Mesodermal cell (in vitro differentiated cells): Measurements from ENCODE around the gene COPS9.

Source experiments
- H3K27ac ChIP-seq: 2 replicates; pipeline ENCODE4 v1.7.0; 2013; ENCODE audit warnings: mild to moderate bottlenecking, low read depth, low read length, moderate library complexity; ENCODE audit not compliant: severe bottlenecking
- H3K36me3 ChIP-seq: 2 replicates; pipeline ENCODE4 v1.7.1; 2013; ENCODE audit warnings: mild to moderate bottlenecking, low read length, moderate library complexity; ENCODE audit not compliant: control insufficient read depth, insufficient read depth
- H3K4me1 ChIP-seq: one replicate; pipeline ENCODE4 v1.7.1; 2013; ENCODE audit warnings: mild to moderate bottlenecking, low read length; ENCODE audit not compliant: insufficient read depth, control insufficient read depth, poor library complexity, severe bottlenecking
- H3K4me3 ChIP-seq: 2 replicates; pipeline ENCODE4 v1.7.0; 2013; ENCODE audit warnings: low read length, control low read depth, mild to moderate bottlenecking; ENCODE audit not compliant: insufficient read depth, poor library complexity, severe bottlenecking; ENCODE audit errors: extremely low read depth
- H3K9me3 ChIP-seq: 2 replicates; pipeline ENCODE4 v1.7.1; 2013; ENCODE audit warnings: mild to moderate bottlenecking, low read length, moderate library complexity; ENCODE audit not compliant: control insufficient read depth
- WGBS, 2 experiments: methylation state at CpG; one replicate each; pipeline ENCODE4 v1.1.5; 2013; ENCODE audit warnings: missing lambda C conversion rate in 2 of 2; ENCODE audit not compliant: insufficient coverage in 2 of 2; 5-methylcytosine and 5-hydroxymethylcytosine counted together

COPS9 gene

DNA sequence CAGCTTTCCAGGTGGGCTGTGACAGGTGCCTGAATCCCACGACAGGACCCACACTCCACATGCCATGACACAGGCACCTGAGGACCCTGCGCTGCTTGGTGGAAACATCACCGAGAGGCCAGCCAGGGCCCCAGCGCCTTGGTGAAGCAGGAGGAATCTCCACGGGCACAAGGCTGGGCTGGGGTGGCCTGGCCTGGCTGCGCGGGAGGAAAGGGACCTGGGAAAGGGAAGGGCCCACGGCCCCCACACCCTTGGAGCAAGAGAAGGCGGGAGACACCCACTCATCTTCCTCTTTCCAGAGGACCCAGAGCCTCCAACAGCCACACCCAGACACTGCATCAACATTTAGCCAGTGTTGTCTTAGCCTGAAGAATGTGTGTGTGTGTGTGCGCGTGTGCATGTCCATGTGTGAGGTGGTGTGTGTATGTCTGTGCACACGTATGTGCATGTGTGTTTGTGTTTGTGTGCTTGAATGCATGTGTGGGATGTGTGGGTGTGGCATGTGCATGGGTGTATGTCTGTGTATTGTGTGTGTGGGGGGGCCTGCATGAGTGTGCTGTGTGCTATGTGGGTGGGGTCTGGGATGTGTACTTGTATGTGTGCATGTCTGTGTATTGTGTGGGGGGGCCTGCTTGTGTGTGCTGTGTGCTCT is 10.6 kb upstream of the COPS9 start:
- no peak overlapping the region for H3K4me3 ChIP-seq
- no peaks in the 10 kb centered on the region for H3K36me3 ChIP-seq
- 87 to 89% methylated on average over 9 to 10 of the region's 12 CpGs for WGBS, 2 experiments
- H3K27ac ChIP-seq, result no peak overlapping the region
- peaks cover 7% of the 10 kb centered on the region for H3K4me1 ChIP-seq
- no peaks in the 10 kb centered on the region for H3K9me3 ChIP-seq

GRCh38 chr2:240146141-240146561 is 10.0 kb upstream of the COPS9 start:
- H3K4me3 ChIP-seq, result no peak overlapping the region
- H3K9me3 ChIP-seq, result no peaks in the 10 kb centered on the region
- 89 to 94% methylated on average over 8 to 10 of the region's 10 CpGs for WGBS, 2 experiments
- no peak overlapping the region for H3K27ac ChIP-seq
- peaks cover 7% of the 10 kb centered on the region for H3K4me1 ChIP-seq
- H3K36me3 ChIP-seq, result no peaks in the 10 kb centered on the region

- no peak overlapping the region for H3K4me3 ChIP-seq
- H3K4me1 ChIP-seq, result peaks cover 7% of the 10 kb centered on the region
- no peaks in the 10 kb centered on the region for H3K9me3 ChIP-seq
- no peak overlapping the region for H3K27ac ChIP-seq
- WGBS, 2 experiments, result 88 to 91% methylated on average over 11 to 12 of the region's 13 CpGs
- no peaks in the 10 kb centered on the region for H3K36me3 ChIP-seq
These were observed 9.4 kb upstream of the COPS9 start for GRCh38 chr2:240145461-240145860.

DNA sequence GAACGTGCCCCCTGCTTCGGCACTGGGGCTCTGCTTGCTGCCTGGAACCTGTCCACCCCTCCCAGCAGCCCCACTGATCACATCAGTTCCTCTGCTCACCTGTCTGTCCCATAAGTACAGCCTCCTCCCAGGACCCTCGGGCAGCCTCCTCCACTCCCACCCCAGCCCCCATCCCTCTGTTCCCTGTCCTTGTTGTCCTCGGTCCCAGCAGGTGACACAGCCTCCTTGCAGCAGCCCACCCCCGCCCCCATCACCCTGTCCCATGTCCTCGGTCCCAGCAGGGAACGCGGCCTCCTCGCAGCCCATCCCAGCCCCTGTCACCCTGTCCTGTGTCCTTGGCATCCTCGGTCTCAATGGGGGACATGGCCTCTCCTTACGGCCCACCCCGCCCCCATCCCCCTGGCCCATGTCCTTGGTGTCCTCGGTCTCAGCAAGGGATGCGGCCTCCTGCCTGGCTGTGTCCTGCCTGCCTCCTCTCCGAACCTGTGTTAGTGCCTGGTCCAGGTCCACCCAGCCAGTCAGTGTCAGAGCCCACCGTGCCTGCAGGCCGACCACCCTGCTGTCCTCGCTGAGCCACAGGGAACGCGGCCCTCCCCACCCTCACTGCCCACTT is 8.7 kb upstream of the COPS9 start:
- no peak overlapping the region for H3K27ac ChIP-seq
- H3K4me1 ChIP-seq, result peaks cover 7% of the 10 kb centered on the region
- no peak overlapping the region for H3K4me3 ChIP-seq
- 91 to 93% methylated on average over 14 to 17 of the region's 20 CpGs for WGBS, 2 experiments
- no peaks in the 10 kb centered on the region for H3K36me3 ChIP-seq
- H3K9me3 ChIP-seq, result no peaks in the 10 kb centered on the region

GRCh38 chr2:240143801-240144648 is 7.9 kb upstream of the COPS9 start:
- no peaks in the 10 kb centered on the region for H3K36me3 ChIP-seq
- WGBS, 2 experiments, result 49 to 51% methylated on average over 35 to 36 of the region's 36 CpGs
- H3K9me3 ChIP-seq, result no peaks in the 10 kb centered on the region
- peaks cover 7% of the 10 kb centered on the region for H3K4me1 ChIP-seq
- no peak overlapping the region for H3K4me3 ChIP-seq
- no peak overlapping the region for H3K27ac ChIP-seq

DNA sequence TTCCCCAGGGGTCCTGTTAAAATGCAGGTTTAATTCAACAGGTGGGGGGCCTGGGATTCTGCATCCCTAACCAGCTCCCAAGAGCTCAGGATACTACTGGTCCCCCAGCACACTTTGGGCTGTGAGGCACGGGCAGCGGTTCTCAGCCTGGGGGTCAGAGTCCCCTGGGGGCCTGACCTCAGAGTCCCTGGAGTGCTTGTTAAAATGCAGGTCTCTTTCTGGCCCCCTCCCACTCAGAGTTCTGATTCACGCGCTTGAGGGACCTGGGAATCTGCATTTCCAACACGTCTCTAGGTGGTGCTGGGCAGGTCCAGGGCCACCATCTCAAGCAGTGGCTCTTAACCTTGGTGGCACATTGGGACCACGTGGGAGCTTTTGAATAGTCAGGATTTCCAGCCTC is 7.2 kb upstream of the COPS9 start:
- no peaks in the 10 kb centered on the region for H3K36me3 ChIP-seq
- 68 to 78% methylated on average over 5 to 6 of the region's 6 CpGs for WGBS, 2 experiments
- no peak overlapping the region for H3K27ac ChIP-seq
- H3K4me3 ChIP-seq, result no peak overlapping the region
- H3K9me3 ChIP-seq, result no peaks in the 10 kb centered on the region
- peaks cover 7% of the 10 kb centered on the region for H3K4me1 ChIP-seq

DNA sequence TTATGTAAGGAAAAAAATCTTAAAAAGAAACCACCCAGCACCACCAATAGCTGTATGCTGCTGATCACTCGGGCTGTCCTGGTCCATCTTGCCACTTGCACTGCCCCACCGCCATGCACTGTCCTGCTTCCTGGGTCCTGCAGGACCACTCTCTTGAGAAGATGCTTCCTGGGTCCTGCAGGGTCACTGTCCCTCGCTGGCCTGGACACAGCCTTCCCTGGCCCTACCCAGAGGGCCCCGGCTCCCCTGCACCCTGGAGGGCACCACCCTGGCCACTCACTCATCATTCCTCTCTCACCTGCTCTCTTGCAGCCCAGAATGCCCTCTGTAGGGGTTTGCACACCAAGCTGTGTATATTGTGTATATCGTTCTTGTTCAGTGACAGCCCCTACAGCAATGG is 6.8 kb upstream of the COPS9 start:
- Histone ChIP-seq H3K27ac (no peak overlapping the region), H3K4me1 (peaks cover 7% of the 10 kb centered on the region), H3K36me3 (no peaks in the 10 kb centered on the region), H3K4me3 (no peak overlapping the region), H3K9me3 (no peaks in the 10 kb centered on the region)
- WGBS, 2 experiments, result 69 to 100% methylated on average over 3 to 4 of the region's 5 CpGs

GRCh38 chr2:240142256-240142775 is 6.2 kb upstream of the COPS9 start:
- peaks cover 7% of the 10 kb centered on the region for H3K4me1 ChIP-seq
- H3K9me3 ChIP-seq, result no peaks in the 10 kb centered on the region
- no peaks in the 10 kb centered on the region for H3K36me3 ChIP-seq
- H3K4me3 ChIP-seq, result no peak overlapping the region
- H3K27ac ChIP-seq, result no peak overlapping the region
- 92% methylated on average over 11 to 12 of the region's 16 CpGs for WGBS, 2 experiments

DNA sequence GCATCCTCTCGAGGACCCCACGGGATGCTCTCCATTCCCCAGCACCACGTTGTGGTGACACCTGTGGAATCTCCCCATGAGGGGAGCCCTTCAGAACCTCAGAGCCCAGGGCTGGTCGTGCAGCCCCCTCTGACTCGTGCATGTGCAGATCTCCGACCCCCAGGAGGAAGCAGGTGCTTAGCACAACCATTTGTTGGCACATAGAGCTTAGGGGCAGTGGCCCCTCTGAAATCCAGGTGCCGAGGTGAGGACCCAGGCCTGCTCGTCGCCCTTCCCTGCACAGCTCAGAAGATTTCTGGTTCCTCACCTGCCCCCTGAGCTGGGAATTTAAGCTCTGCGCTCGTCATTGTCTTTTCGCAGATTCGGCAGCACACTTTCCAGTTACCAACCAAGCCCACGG is 5.6 kb upstream of the COPS9 start:
- 83 to 89% methylated on average over 12 to 14 of the region's 14 CpGs for WGBS, 2 experiments
- Histone ChIP-seq H3K27ac (no peak overlapping the region), H3K4me3 (no peak overlapping the region), H3K36me3 (no peaks in the 10 kb centered on the region), H3K9me3 (no peaks in the 10 kb centered on the region), H3K4me1 (peaks cover 7% of the 10 kb centered on the region)

GRCh38 chr2:240140920-240141319 is 4.8 kb upstream of the COPS9 start:
- WGBS, 2 experiments, result 81 to 83% methylated on average over 11 of the region's 11 CpGs

More at GRCh38 chr2:240140920-240141319, 4.8 kb upstream of the COPS9 start:
- Histone ChIP-seq H3K4me3 (no peak overlapping the region), H3K9me3 (no peaks in the 10 kb centered on the region), H3K27ac (no peak overlapping the region), H3K4me1 (peaks cover 7% of the 10 kb centered on the region), H3K36me3 (no peaks in the 10 kb centered on the region)
